H9 (cell line): Measurements from ENCODE around the gene METAP2. TPM values are rescaled to one million over a fixed set of nuclear protein-coding genes. Genes with fewer than 3 reads are reported as not detected.
A peak's percentile ranks its signal among the peaks of the same experiment; 100 is the strongest.

Experiments used
- DNase-seq: peaks from one replicate; pipeline ENCODE4 v3.0.0-alpha.2; 2017
- H2AFZ ChIP-seq: one replicate; pipeline ENCODE4 v1.6.1; 2013; ENCODE audit warnings: mild to moderate bottlenecking, low read length, control low read depth, moderate library complexity
- H2AK5ac ChIP-seq: 2 replicates; pipeline ENCODE4 v1.6.1; 2013; ENCODE audit warnings: low read length, control low read depth, mixed read lengths; ENCODE audit not compliant: insufficient read length
- H2BK120ac ChIP-seq: one replicate; pipeline ENCODE4 v1.6.1; 2013; ENCODE audit warnings: low read depth, mild to moderate bottlenecking, low read length, control low read depth, inconsistent platforms; ENCODE audit not compliant: poor library complexity, severe bottlenecking
- H2BK12ac ChIP-seq: 2 replicates; pipeline ENCODE4 v1.6.1; 2013; ENCODE audit warnings: low read length, control low read depth, mixed read lengths, low read depth; ENCODE audit not compliant: insufficient read length
- H2BK15ac ChIP-seq: 2 replicates; pipeline ENCODE4 v1.6.1; 2013; ENCODE audit warnings: low read depth, low read length, control low read depth
- H2BK20ac ChIP-seq: one replicate; pipeline ENCODE4 v1.6.1; 2013; ENCODE audit warnings: low read depth, mild to moderate bottlenecking, low read length, control low read depth, inconsistent platforms; ENCODE audit not compliant: poor library complexity, severe bottlenecking
- H2BK5ac ChIP-seq: 2 replicates; pipeline ENCODE4 v1.6.1; 2013; ENCODE audit warnings: low read length, control low read depth, mixed read lengths; ENCODE audit not compliant: insufficient read length
- H3K14ac ChIP-seq: 2 replicates; pipeline ENCODE4 v1.6.1; 2013; ENCODE audit warnings: low read length, control low read depth; ENCODE audit not compliant: insufficient read depth
- H3K18ac ChIP-seq: 2 replicates; pipeline ENCODE4 v1.6.1; 2013; ENCODE audit warnings: low read depth, mild to moderate bottlenecking, mixed read lengths, low read length, control low read depth; ENCODE audit not compliant: insufficient read length
- H3K23ac ChIP-seq: 2 replicates; pipeline ENCODE4 v1.6.1; 2013; ENCODE audit warnings: low read length, control low read depth, mixed read lengths, low read depth; ENCODE audit not compliant: insufficient read length
- H3K23me2 ChIP-seq: 2 replicates; pipeline ENCODE4 v1.6.1; 2013; ENCODE audit warnings: low read depth, mild to moderate bottlenecking, mixed read lengths, low read length, control low read depth; ENCODE audit not compliant: insufficient read length, poor library complexity, severe bottlenecking
- H3K27ac ChIP-seq: 2 replicates; pipeline ENCODE4 v1.5.1; 2013; ENCODE audit warnings: low read length, control low read depth, mixed read lengths, low read depth; ENCODE audit not compliant: insufficient read length
- H3K27me3 ChIP-seq: 2 replicates; pipeline ENCODE4 v1.6.1; 2013; ENCODE audit warnings: low read length, control low read depth, inconsistent platforms; ENCODE audit not compliant: insufficient read depth
- H3K4ac ChIP-seq: 2 replicates; pipeline ENCODE4 v1.6.1; 2013; ENCODE audit warnings: low read depth, mild to moderate bottlenecking, control low read depth, inconsistent platforms, low read length, moderate library complexity
- H3K4me1 ChIP-seq: 2 replicates; pipeline ENCODE4 v1.6.1; 2013; ENCODE audit warnings: low read length, control low read depth, inconsistent platforms; ENCODE audit not compliant: insufficient read depth
- H3K4me2 ChIP-seq: 2 replicates; pipeline ENCODE4 v1.6.1; 2013; ENCODE audit warnings: low read length, control low read depth, mixed read lengths; ENCODE audit not compliant: insufficient read length, insufficient read depth
- H3K56ac ChIP-seq: 2 replicates; pipeline ENCODE4 v1.6.1; 2013; ENCODE audit warnings: low read depth, mild to moderate bottlenecking, mixed read lengths, low read length, control low read depth; ENCODE audit not compliant: insufficient read length
- H3K79me1 ChIP-seq: 2 replicates; pipeline ENCODE4 v1.6.1; 2013; ENCODE audit warnings: low read depth, mild to moderate bottlenecking, moderate library complexity, low read length, control low read depth, inconsistent platforms; ENCODE audit not compliant: insufficient read depth, poor library complexity, severe bottlenecking
- H3K79me2 ChIP-seq: 2 replicates; pipeline ENCODE4 v1.6.1; 2013; ENCODE audit warnings: low read length, control low read depth, inconsistent platforms; ENCODE audit not compliant: insufficient read depth
- H3K9ac ChIP-seq: 2 replicates; pipeline ENCODE4 v1.6.1; 2013; ENCODE audit warnings: low read length, control low read depth, mixed read lengths; ENCODE audit not compliant: insufficient read length; ENCODE audit errors: extremely low read depth
- H3K9me3 ChIP-seq: one replicate; pipeline ENCODE4 v1.6.1; 2013; ENCODE audit warnings: low read depth, low read length, inconsistent platforms; ENCODE audit not compliant: control insufficient read depth
- H3T11ph ChIP-seq: one replicate; pipeline ENCODE4 v1.6.1; 2013; ENCODE audit warnings: mild to moderate bottlenecking, low read length, control low read depth, inconsistent platforms
- H4K20me1 ChIP-seq: one replicate; pipeline ENCODE4 v1.6.1; 2013; ENCODE audit not compliant: control insufficient read depth, insufficient read length, insufficient read depth
- H4K5ac ChIP-seq: 2 replicates; pipeline ENCODE4 v1.6.1; 2013; ENCODE audit warnings: low read depth, mild to moderate bottlenecking, mixed read lengths, low read length, control low read depth; ENCODE audit not compliant: insufficient read length
- H4K8ac ChIP-seq: replicated peaks from 2 replicates; pipeline ENCODE4 v1.6.1; 2013; ENCODE audit warnings: low read length, control low read depth, mixed read lengths, low read depth; ENCODE audit not compliant: insufficient read length
- H4K91ac ChIP-seq: 2 replicates; pipeline ENCODE4 v1.6.1; 2013; ENCODE audit warnings: low read depth, mild to moderate bottlenecking, moderate library complexity, mixed read lengths, low read length, control low read depth; ENCODE audit not compliant: insufficient read length
- H3K27ac Mint-ChIP-seq, 3 experiments: 2 replicates in 2 of 3; 3 replicates in 1 of 3; pipeline ENCODE4 v1.8.0; 2020 to 2021; ENCODE audit warnings: mixed read lengths in 3 of 3, mild to moderate bottlenecking in 1 of 3, moderate library complexity in 1 of 3
- H3K27me3 Mint-ChIP-seq: 2 replicates; pipeline ENCODE4 v1.8.0; 2021; ENCODE audit warnings: low read depth, mild to moderate bottlenecking, moderate library complexity, mixed read lengths
- H3K36me3 Mint-ChIP-seq, 3 experiments: 2 replicates in 2 of 3; 3 replicates in 1 of 3; pipeline ENCODE4 v1.8.0; 2020 to 2021; ENCODE audit warnings: low read depth in 3 of 3, mixed read lengths in 3 of 3; ENCODE audit not compliant: insufficient read depth in 1 of 3
- H3K4me1 Mint-ChIP-seq, 2 experiments: 2 replicates each; pipeline ENCODE4 v1.8.0; 2020; ENCODE audit warnings: mixed read lengths in 2 of 2
- H3K4me3 Mint-ChIP-seq, 2 experiments: 2 replicates in 1 of 2; 3 replicates in 1 of 2; pipeline ENCODE4 v1.8.0; 2020 to 2021; ENCODE audit warnings: mild to moderate bottlenecking in 2 of 2, mixed read lengths in 2 of 2, moderate library complexity in 1 of 2
- H3K9me3 Mint-ChIP-seq, 2 experiments: 2 replicates in 1 of 2; 3 replicates in 1 of 2; pipeline ENCODE4 v1.8.0; 2020; ENCODE audit warnings: mild to moderate bottlenecking in 2 of 2, mixed read lengths in 2 of 2, moderate library complexity in 1 of 2
- CTCF ChIP-seq: fragments of 200-600 bp; sonication (generic); conservative IDR thresholded peaks from 3 replicates; pipeline ENCODE4 v1.8.0; 2021; ENCODE audit warnings: antibody characterized with exemption, mild to moderate bottlenecking
- WGBS: extraction: QIAGEN DNeasy Blood & Tissue Kit; methylation state at CpG from one replicate; pipeline ENCODE4 v1.1.7; 2013; ENCODE audit warnings: missing lambda C conversion rate, low lambda C conversion rate, mixed read lengths; ENCODE audit not compliant: insufficient read length; ENCODE audit errors: extremely low coverage; 5-methylcytosine and 5-hydroxymethylcytosine counted together
- total RNA-seq: library from RNA; stranded (reverse); gene quantifications from 2 replicates; pipeline ENCODE4 v1.2.1, GENCODE V29; 2021

Gene METAP2
- total RNA-seq, 1 experiment from 2014 or later: 140 TPM

- H3K56ac ChIP-seq: no peak overlapping the region
- DNase-seq: no peak
- no peak overlapping the region for H3K4ac ChIP-seq
- H2AK5ac ChIP-seq: no peak overlapping the region
- H3K9me3 Mint-ChIP-seq: no peaks in the 10 kb centered on the region
- no peak overlapping the region for H2BK12ac ChIP-seq
- no peak overlapping the region for H3K18ac ChIP-seq
- no peaks in the 10 kb centered on the region for H3K9me3 ChIP-seq
- no peak overlapping the region for H2BK20ac ChIP-seq
- H3K9ac ChIP-seq: no peak overlapping the region
- H3K79me1 ChIP-seq: peaks cover 5% of the 10 kb centered on the region
- peaks cover 30 to 77% (median 61%) of the 10 kb centered on the region in 3 experiments for H3K36me3 Mint-ChIP-seq
- no peak overlapping the region for H3K4me3 Mint-ChIP-seq
- no peak overlapping the region for H3T11ph ChIP-seq
- no peak overlapping the region for H2AFZ ChIP-seq
- no peaks in the 10 kb centered on the region for H3K27me3 Mint-ChIP-seq
- WGBS: no CpG with 5 or more reads among the region's 3 CpGs
- no peak overlapping the region for H4K8ac ChIP-seq
- no peak overlapping the region for H4K5ac ChIP-seq
- H3K14ac ChIP-seq: no peak overlapping the region
- no peak for TF ChIP-seq CTCF
- no peak overlapping the region for H3K4me2 ChIP-seq
- no peak overlapping the region for H3K23ac ChIP-seq
- H2BK15ac ChIP-seq: no peak overlapping the region
- no peak overlapping the region for H4K91ac ChIP-seq
- H2BK5ac ChIP-seq: no peak overlapping the region
- H3K4me1 Mint-ChIP-seq: 0 out of 4 replicates have a peak, but pooled peaks cover 0 to 2% of the 10 kb centered on the region in 2 experiments
- H2BK120ac ChIP-seq: no peak overlapping the region
- peaks cover 24% of the 10 kb centered on the region; the same call in 1 of the 2 replicates for H3K79me2 ChIP-seq
- no peaks in the 10 kb centered on the region for H3K27me3 ChIP-seq
- no peak overlapping the region for H3K27ac ChIP-seq
- no peaks in the 10 kb centered on the region for H4K20me1 ChIP-seq
- no peaks in the 10 kb centered on the region for H3K4me1 ChIP-seq
- no peaks in the 10 kb centered on the region for H3K23me2 ChIP-seq
- 0 out of 7 replicates have a peak overlapping the region, but pooled peaks of 1 of the 3 experiments have one; percentile 76 for H3K27ac Mint-ChIP-seq
Measured at GRCh38 chr12:95481072-95481471, 7.1 kb downstream of the METAP2 start.
